Endothelial cell of umbilical vein (primary cell): ENCODE data around the gene MTIF3. TPM values are rescaled to one million over a fixed set of nuclear protein-coding genes. Genes with fewer than 3 reads are reported as not detected.

Experiments used
- BruUV-seq: library from RNA; stranded (reverse); fragments of 400-500 nt; replicated peaks from 2 replicates; lab custom pipeline; 2021; lab: Mats Ljungman, UMichigan
- CTCF ChIA-PET: fragments of 300-600, 350-600 bp; sonication (Branson Sonifier 250); formaldehyde crosslinking; loops from one replicate; lab custom pipeline; 2021; ENCODE audit warnings: antibody characterized with exemption, inconsistent platforms; lab: Charles Lee
- POLR2A ChIA-PET: fragments of 300-600, 350-600 bp; sonication (Branson Sonifier 250); formaldehyde crosslinking; loops from one replicate; lab custom pipeline; 2021; ENCODE audit warnings: antibody characterized with exemption, inconsistent platforms; lab: Charles Lee
- DNase-seq: peaks from one replicate; pipeline ENCODE4 v3.0.0-alpha.2; 2011; ENCODE audit warnings: low read depth, low spot score
- FAIRE-seq: peaks from 2 replicates; lab custom pipeline; 2011; peaks lifted over from hg19 to GRCh38; lab: Jason Lieb, UNC
- H2AFZ ChIP-seq: 2 replicates; pipeline ENCODE4 v1.6.0; 2012; ENCODE audit warnings: low read depth, low read length, control low read depth, inconsistent platforms
- H3K27ac ChIP-seq: 2 replicates; pipeline ENCODE4 v1.5.1; 2011; ENCODE audit warnings: low read depth, mild to moderate bottlenecking, control low read depth, low read length, moderate library complexity; ENCODE audit not compliant: insufficient read depth
- H3K27me3 ChIP-seq, 2 experiments: 2 replicates each; pipeline versions ENCODE4 v1.6.0 to v1.6.1; 2011; ENCODE audit warnings: low read length in 2 of 2, mixed read lengths in 1 of 2; ENCODE audit not compliant: control insufficient read depth in 2 of 2, insufficient read depth in 2 of 2
- H3K36me3 ChIP-seq, 2 experiments: 2 replicates in 1 of 2; 3 replicates in 1 of 2; pipeline ENCODE4 v1.5.1; 2011; ENCODE audit warnings: low read length in 2 of 2, mild to moderate bottlenecking in 1 of 2, moderate library complexity in 1 of 2; ENCODE audit not compliant: control insufficient read depth in 2 of 2, insufficient read depth in 2 of 2; ENCODE audit errors: extremely low read depth in 1 of 2
- H3K4me1 ChIP-seq: 3 replicates; pipeline ENCODE4 v1.5.1; 2011; ENCODE audit warnings: mild to moderate bottlenecking, low read length; ENCODE audit not compliant: control insufficient read depth, insufficient read depth; ENCODE audit errors: extremely low read depth
- H3K4me2 ChIP-seq: 2 replicates; pipeline ENCODE4 v1.6.1; 2011; ENCODE audit warnings: low read length, control low read depth, mixed read lengths; ENCODE audit not compliant: insufficient read depth
- H3K4me3 ChIP-seq, 3 experiments: fragments of 200-600 bp in 1 of 3; sonication (generic), shearing (Covaris generic) in 1 of 3; replicated peaks in 1 of 3; 2 replicates each; pipeline ENCODE4 v1.5.1; 2011 to 2016; ENCODE audit warnings: control low read depth in 3 of 3, low read length in 3 of 3, mild to moderate bottlenecking in 2 of 3, inconsistent platforms in 1 of 3, low read depth in 1 of 3, moderate library complexity in 1 of 3; ENCODE audit not compliant: insufficient read depth in 1 of 3
- H3K79me2 ChIP-seq: 2 replicates; pipeline ENCODE4 v1.6.0; 2012; ENCODE audit warnings: low read length, inconsistent platforms; ENCODE audit not compliant: control insufficient read depth, insufficient read depth
- H3K9ac ChIP-seq: replicated peaks from 2 replicates; pipeline ENCODE3; 2011; ENCODE audit warnings: low read length, control low read depth; ENCODE audit not compliant: insufficient read depth; ENCODE audit errors: extremely low read depth
- H3K9me1 ChIP-seq: replicated peaks from 3 replicates; pipeline ENCODE4 v1.6.0; 2011; ENCODE audit warnings: mild to moderate bottlenecking, low read length; ENCODE audit not compliant: control insufficient read depth, insufficient read depth; ENCODE audit errors: extremely low read depth
- H3K9me3 ChIP-seq: replicated peaks from 2 replicates; pipeline ENCODE4 v1.5.1; 2012; ENCODE audit warnings: low read length, inconsistent platforms; ENCODE audit not compliant: control insufficient read depth, insufficient read depth
- H4K20me1 ChIP-seq: replicated peaks from 2 replicates; pipeline ENCODE3; 2011; ENCODE audit warnings: mild to moderate bottlenecking, low read length; ENCODE audit not compliant: control insufficient read depth, insufficient read depth; ENCODE audit errors: extremely low read depth
- CTCF ChIP-seq, 2 donors: IDR thresholded peaks; 1 replicate in 1 of 2; 2 replicates in 1 of 2; pipeline ENCODE4 v1.5.1; 2011; ENCODE audit warnings: low read length in 2 of 2, mild to moderate bottlenecking in 2 of 2, moderate library complexity in 2 of 2, control low read depth in 1 of 2, inconsistent platforms in 1 of 2, low read depth in 1 of 2; ENCODE audit not compliant: insufficient read depth in 1 of 2; ENCODE audit errors: extremely low read depth in 1 of 2
- EZH2 ChIP-seq: IDR thresholded peaks from 2 replicates; pipeline ENCODE4 v1.6.1; 2012; ENCODE audit warnings: borderline replicate concordance, low read depth, mild to moderate bottlenecking, moderate library complexity, low read length, inconsistent platforms; ENCODE audit not compliant: severe bottlenecking
- FOS ChIP-seq: IDR thresholded peaks from 2 replicates; pipeline ENCODE4 v1.6.1; 2011; ENCODE audit warnings: mild to moderate bottlenecking, low read length, moderate library complexity, borderline replicate concordance; ENCODE audit not compliant: insufficient read depth
- GATA2 ChIP-seq: IDR thresholded peaks from 2 replicates; pipeline ENCODE4 v1.7.0; 2011; ENCODE audit warnings: low read depth, mild to moderate bottlenecking, moderate library complexity, mixed read lengths, low read length; ENCODE audit not compliant: insufficient read length, insufficient read depth
- JUN ChIP-seq: IDR thresholded peaks from 2 replicates; pipeline ENCODE4 v1.6.1; 2011; ENCODE audit warnings: borderline replicate concordance, low read depth; ENCODE audit not compliant: insufficient read length, insufficient read depth
- MAX ChIP-seq: IDR thresholded peaks from 2 replicates; pipeline ENCODE4 v1.6.1; 2011; ENCODE audit not compliant: insufficient read depth, insufficient read length
- MYC ChIP-seq: IDR thresholded peaks from one replicate; pipeline ENCODE4 v1.6.1; 2011; ENCODE audit warnings: mild to moderate bottlenecking, low read depth, low read length
- POLR2A ChIP-seq: IDR thresholded peaks from 2 replicates; pipeline ENCODE4 v1.6.1; 2012; ENCODE audit warnings: low read depth, mild to moderate bottlenecking, control low read depth, low read length
- POLR2AphosphoS5 ChIP-seq: IDR thresholded peaks from 2 replicates; pipeline ENCODE4 v1.6.1; 2012; ENCODE audit warnings: low read depth, mild to moderate bottlenecking, control low read depth, low read length, moderate library complexity; ENCODE audit not compliant: insufficient read depth
- dilution Hi-C: fragments of 300-500 bp; cut with MboI; formaldehyde crosslinking; loops from one replicate; pipeline ENCODE4 v1.15.0; 2019; ENCODE audit warnings: low sequenced_read_pairs; ENCODE audit not compliant: extremely low pct_ligation_motif_present
- intact Hi-C: fragments of 100-400 bp; cut with micrococcal nuclease; formaldehyde crosslinking; loops from one replicate; pipeline ENCODE4 v1.10.0; 2022
- polyA plus RNA-seq, 4 experiments: library from polyadenylated mRNA; depleted of rRNA in 3 of 4; stranded (reverse) in 3 of 4; unstranded in 1 of 4; fragments of >200 nt; gene quantifications; 2 replicates each; pipeline versions ENCODE4 v1.2.1 to v1.2.3, GENCODE V29; 2011 to 2012; ENCODE audit warnings: missing spikeins in 1 of 4
- total RNA-seq: library from RNA; stranded (reverse); gene quantifications from 2 replicates; pipeline ENCODE4 v1.2.3, GENCODE V29; 2021

MTIF3 gene
- total and polyA plus RNA-seq, 2 donors (not counting 3 experiments of a cell fraction or from before 2014, with no cell fraction given) = 23.5 to 37.5 TPM

GRCh38 chr13:27497563-27498230 is 47.3 kb upstream of the MTIF3 start:
- TF ChIP-seq GATA2 (no peak), FOS (no peak), POLR2A (no peak), JUN (no peak), EZH2 (no peak), MYC (no peak)
- intact Hi-C loops = no loop called here
- ChIA-PET CTCF (interaction anchor here (1.5 kb wide), 1 partner anchor 329 kb away, joined by 4 read pairs; no protein-coding TSS in a partner anchor), POLR2A (no interaction called here)
- Histone ChIP-seq H3K27ac (no peak overlapping the region), H4K20me1 (no peaks in the 10 kb centered on the region), H3K9me1 (no peaks in the 10 kb centered on the region), H2AFZ (no peak overlapping the region), H3K4me2 (no peak overlapping the region), H3K27me3 (peaks cover 0 to 5% of the 10 kb centered on the region in 2 experiments), H3K79me2 (no peaks in the 10 kb centered on the region), H3K9me3 (no peaks in the 10 kb centered on the region), H3K4me3 (no peak overlapping the region), H3K9ac (no peak overlapping the region), H3K4me1 (no peaks in the 10 kb centered on the region), H3K36me3 (no peaks in the 10 kb centered on the region)
- dilution Hi-C loops = no loop called here
- BruUV-seq = no TSS peak
- no peak for FAIRE-seq
- no peak for DNase-seq

- DNase-seq (no peak), FAIRE-seq (no peak)
- ChIA-PET POLR2A (no interaction called here), CTCF (interaction anchor here (1.5 kb wide), 1 partner anchor 330 kb away, joined by 4 read pairs; no protein-coding TSS in a partner anchor)
- H3K9ac ChIP-seq = no peak overlapping the region
- no peak overlapping the region for H2AFZ ChIP-seq
- H3K4me3 ChIP-seq = no peak overlapping the region
- no TSS peak for BruUV-seq
- no peaks in the 10 kb centered on the region for H4K20me1 ChIP-seq
- H3K9me1 ChIP-seq = no peaks in the 10 kb centered on the region
- dilution Hi-C loops (no loop called here), intact Hi-C loops (no loop called here)
- TF ChIP-seq JUN (no peak), MAX (no peak), POLR2AphosphoS5 (no peak), POLR2A (no peak), MYC (no peak), EZH2 (no peak), CTCF (IDR thresholded peaks at IDR 0.05; ENCODE audit: extremely low read depth in 1 of 2, insufficient read depth in 1 of 2, low read depth in 1 of 2, low read length in 2 of 2) (no peak), GATA2 (no peak), FOS (no peak)
- H3K79me2 ChIP-seq = no peaks in the 10 kb centered on the region
- H3K9me3 ChIP-seq = no peaks in the 10 kb centered on the region
- H3K4me2 ChIP-seq = no peak overlapping the region
- H3K36me3 ChIP-seq = no peaks in the 10 kb centered on the region
- H3K27me3 ChIP-seq = peaks cover 0 to 3% of the 10 kb centered on the region in 2 experiments
- H3K4me1 ChIP-seq = no peaks in the 10 kb centered on the region
- H3K27ac ChIP-seq = no peak overlapping the region
Observed at GRCh38 chr13:27496536-27497273, 46.3 kb upstream of the MTIF3 start.
